ENCODE results near the gene NCKIPSD.
A peak's percentile ranks its signal among the peaks of the same experiment; 100 is the strongest.

Gene NCKIPSD

GRCh38 chr3:48644898-48645760 is 40.6 kb downstream of the NCKIPSD start:
- DNase-seq: no peak

GRCh38 chr3:48642605-48643004 is 43.1 kb downstream of the NCKIPSD start:
- DNase-seq: no peak

DNA sequence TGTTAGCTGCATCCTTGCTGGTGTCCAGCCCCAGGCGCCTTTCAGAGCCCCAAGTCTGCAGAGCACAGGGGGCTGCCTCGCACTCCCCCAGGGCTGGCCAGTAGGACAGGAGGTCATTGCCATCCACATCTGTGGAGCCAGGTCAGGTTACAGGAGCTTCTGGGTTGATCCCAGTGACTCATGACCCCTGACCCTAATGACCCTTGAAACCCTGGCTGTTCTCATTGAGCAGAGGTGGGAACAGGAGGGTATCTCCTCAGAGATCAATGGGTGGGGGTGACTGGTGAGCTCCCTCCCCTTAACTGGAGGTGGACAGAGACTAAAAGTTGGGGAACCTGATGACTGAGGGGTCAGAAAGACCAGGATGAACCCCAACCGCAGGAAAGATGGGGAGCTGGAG is 44.3 kb downstream of the NCKIPSD start:
- no peak for DNase-seq

DNA sequence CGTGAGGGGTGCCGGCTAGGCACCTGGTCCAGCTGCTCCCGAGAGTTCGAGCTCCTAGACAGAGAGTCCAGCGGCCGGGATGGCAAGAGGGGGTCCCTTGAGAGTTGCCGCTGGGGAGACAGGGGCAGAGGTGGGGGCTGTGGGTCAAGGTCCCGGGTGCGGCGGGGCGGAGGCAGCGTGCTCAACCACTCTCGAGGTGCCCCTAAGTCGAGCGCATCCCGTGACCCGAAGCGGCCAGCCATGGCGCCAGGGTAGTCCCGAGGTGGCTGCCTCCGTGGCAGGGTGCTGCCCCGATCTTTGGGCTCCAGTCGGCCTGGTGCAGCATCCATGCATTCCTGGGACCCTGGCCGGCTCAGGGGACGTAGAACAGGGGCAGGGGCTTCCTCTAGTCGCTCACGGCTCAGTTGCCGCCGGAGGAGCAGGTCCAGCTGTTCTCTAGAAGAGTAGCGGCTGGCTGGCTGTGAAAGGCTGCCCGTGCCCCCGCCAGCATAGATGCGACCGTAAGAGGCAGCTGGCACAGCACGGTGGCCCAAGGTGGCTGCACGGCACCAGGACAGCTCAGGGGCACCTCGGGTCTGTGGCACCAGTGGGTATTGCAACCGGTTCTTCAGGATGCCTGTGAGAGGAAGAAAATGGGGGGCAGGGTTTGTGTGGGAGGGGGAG is 45.6 kb downstream of the NCKIPSD start:
- DNase-seq: no peak

GRCh38 chr3:48637305-48637704 is 48.4 kb downstream of the NCKIPSD start:
- no peak for DNase-seq

GRCh38 chr3:48636149-48636655 is 49.5 kb downstream of the NCKIPSD start:
- DNase-seq: no peak

GRCh38 chr3:48635222-48636021 is 50.3 kb downstream of the NCKIPSD start, which contains the start of gene SLC26A6:
SLC26A6 (minus strand) TSS chr3:48635461; CDS start chr3:48635393, 68 bp downstream.
- DNase-seq: peak; percentile 96 to 97

DNA sequence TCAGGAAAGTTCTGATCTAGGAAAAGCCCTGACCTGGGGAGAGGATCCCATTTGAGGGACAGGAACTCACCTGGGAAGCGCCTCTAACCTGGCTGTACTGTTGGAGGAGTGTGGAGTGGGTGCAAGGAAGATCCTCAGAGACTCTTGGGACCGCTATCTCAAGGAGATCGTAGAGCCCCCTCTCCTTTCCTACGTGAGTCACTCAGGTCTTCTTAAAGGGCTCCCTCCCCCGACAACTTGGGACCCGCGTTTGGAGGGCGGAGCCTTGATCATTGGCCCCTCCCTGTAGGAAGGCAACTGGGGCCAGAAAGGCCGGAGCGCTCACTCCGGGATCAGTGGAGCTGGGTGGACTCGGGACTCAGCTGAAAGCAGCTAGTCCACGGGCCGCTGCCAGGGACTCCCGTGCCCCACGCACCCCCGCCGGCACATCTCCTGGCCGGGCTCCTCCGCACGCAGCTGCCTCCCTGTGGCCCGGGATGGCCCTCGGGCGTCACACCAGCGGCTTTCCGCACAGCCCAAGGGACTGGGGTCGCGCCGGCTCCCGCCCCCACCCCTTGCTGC is 51.0 kb downstream of the NCKIPSD start:
- DNase-seq: peak; percentile 25 to 34

GRCh38 chr3:48633743-48634142 is 52.0 kb downstream of the NCKIPSD start:
- no peak for DNase-seq

DNA sequence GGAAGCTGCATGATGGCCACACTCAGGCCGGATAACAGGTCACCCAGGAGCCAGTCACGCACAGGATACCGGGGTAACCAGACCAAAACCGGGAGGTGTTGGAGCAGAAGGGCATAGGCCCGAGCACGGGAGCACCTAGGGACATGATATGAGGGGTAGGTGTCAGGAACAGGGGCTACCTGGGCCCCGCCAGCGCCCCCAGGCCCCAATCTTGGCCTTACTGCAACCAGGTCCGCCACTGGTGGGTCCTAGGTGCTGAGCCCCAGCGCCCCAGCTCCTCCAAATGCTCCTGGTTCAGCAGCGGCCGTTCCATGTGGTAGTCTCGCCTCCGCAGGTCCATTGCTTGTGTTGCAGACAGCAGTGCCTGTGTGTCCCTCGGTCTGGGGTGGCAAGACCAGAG is 52.5 kb downstream of the NCKIPSD start:
- no peak for DNase-seq

GRCh38 chr3:48631516-48632448 is 53.9 kb downstream of the NCKIPSD start:
- no peak for DNase-seq

- DNase-seq: no peak
These were observed 54.9 kb downstream of the NCKIPSD start for GRCh38 chr3:48630833-48631232.

- no peak for DNase-seq
These were observed 55.3 kb downstream of the NCKIPSD start for GRCh38 chr3:48630407-48630806.

DNA sequence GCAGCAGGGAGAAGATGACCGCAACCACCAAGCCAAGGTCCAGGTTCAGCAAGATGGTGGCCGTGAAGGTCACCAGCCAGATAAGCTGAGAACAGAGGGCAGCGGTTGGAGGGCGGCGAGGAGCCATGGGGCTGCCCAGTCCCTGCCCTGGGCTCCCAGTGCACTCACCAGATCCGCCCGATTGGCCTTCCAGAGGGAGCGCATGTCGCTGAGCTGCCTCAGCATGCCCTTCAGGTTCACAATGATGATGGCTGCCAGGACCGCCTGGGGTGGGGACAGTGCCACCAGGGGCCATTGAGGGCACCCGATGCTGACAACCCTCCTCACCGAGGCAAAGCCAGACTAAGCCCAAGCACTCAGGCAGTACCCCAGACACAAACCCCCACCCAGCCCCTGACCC is 55.8 kb downstream of the NCKIPSD start:
- DNase-seq: no peak

GRCh38 chr3:48628277-48629017 is 57.3 kb downstream of the NCKIPSD start:
- no peak for DNase-seq

DNA sequence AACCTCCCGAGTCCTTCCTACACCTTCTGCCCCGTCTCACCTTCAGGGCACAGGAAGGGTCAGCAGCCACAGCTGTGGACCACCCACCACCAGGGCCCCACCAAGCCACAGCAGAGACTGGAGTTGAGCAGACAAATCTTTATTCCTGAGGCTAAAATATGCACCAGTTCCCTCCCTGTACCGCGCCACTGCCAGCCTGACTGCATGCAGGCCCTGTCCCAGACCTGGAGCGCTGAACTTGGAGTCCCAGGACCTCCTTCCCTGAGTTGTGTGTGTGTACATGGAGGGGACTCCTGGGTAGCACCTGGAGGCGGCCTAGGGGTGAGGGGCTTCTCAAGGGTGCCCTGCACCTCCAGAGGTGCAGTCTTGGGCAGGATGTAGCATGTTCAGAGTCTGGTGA is 60.1 kb downstream of the NCKIPSD start:
- no peak for DNase-seq

DNA sequence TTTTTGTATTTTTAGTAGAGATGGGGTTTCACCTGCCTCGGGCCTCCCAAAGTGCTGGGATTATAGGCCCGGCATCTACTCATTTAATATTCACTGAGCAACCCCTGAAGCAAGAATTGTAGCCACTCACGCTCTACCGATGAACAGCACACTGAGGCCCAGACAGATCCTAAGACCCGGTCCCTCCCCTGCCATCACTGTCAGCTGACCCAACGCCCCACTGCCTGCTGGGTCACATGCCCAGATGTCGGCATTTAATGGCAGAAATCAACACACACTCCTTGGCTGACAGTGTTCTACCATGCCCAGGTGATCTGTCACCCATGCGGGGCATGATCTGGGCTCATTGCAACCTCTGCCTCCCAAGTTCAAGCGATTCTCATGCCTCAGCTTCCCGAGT is 60.9 kb downstream of the NCKIPSD start:
- DNase-seq: no peak

GRCh38 chr3:48623851-48624547 is 61.7 kb downstream of the NCKIPSD start:
- no peak for DNase-seq

Measured in inflammatory macrophage (primary cell).